Suprapubic skin (tissue), 4 donors: ENCODE measurements around the gene SOCS3.

Experiments
- CTCF ChIP-seq, 2 donors: fragments of 200-600 bp in 1 of 2; fragments of 450-650 bp in 1 of 2; sonication (generic) in 1 of 2; IDR thresholded peaks; one replicate each; pipeline ENCODE4 v1.5.1; 2016 to 2019; ENCODE audit warnings: antibody characterized with exemption in 2 of 2, mild to moderate bottlenecking in 1 of 2, moderate library complexity in 1 of 2
- POLR2A ChIP-seq, 2 donors: fragments of 450-650 bp; IDR thresholded peaks; one replicate each; pipeline ENCODE4 v1.6.1; 2017; ENCODE audit warnings: antibody characterized with exemption in 2 of 2, mild to moderate bottlenecking in 2 of 2, moderate library complexity in 2 of 2
- POLR2AphosphoS5 ChIP-seq, 3 donors: sonication (generic); formaldehyde crosslinking; IDR thresholded peaks; one replicate each; pipeline ENCODE4 v1.6.1; 2017; ENCODE audit warnings: antibody characterized with exemption in 3 of 3

GRCh38 chr17:78344666-78345065, 15.2 kb downstream of the SOCS3 start:
- no peak for TF ChIP-seq CTCF (IDR thresholded peaks at IDR 0.05)
- TF ChIP-seq POLR2A (IDR thresholded peaks at IDR 0.05) = no peak
- no peak for TF ChIP-seq POLR2AphosphoS5 (IDR thresholded peaks at IDR 0.05)
